OCI-LY1 (cell line): ENCODE measurements around the gene SPESP1.

Source experiments
- CTCF ChIP-seq: fragments of 200-600 bp; sonication (generic), shearing (Covaris generic); IDR thresholded peaks from 2 replicates; pipeline ENCODE4 v1.5.1; 2017; ENCODE audit warnings: mild to moderate bottlenecking, antibody characterized with exemption, low read length, moderate library complexity, mixed read lengths
- EZH2 ChIP-seq: fragments of 200-600 bp; sonication (generic), shearing (Covaris generic); IDR thresholded peaks from 2 replicates; pipeline ENCODE4 v1.8.0; 2017; ENCODE audit warnings: borderline replicate concordance, mixed run types, mild to moderate bottlenecking, antibody characterized with exemption, low read length, moderate library complexity, mixed read lengths

GRCh38 chr15:68993276-68993675, 63.0 kb downstream of the SPESP1 start:
- no peak for TF ChIP-seq CTCF
- TF ChIP-seq EZH2, result no peak
